SIG-M5 treated with dmso at 0.1 percent for 504 hours (cell line): ENCODE measurements around the gene MCAM.

ENCODE experiments used
- DNase-seq: peaks from one replicate; lab custom pipeline; 2025; ENCODE audit not compliant: unreplicated experiment; lab: John Stamatoyannopoulos, UW

Gene MCAM

GRCh38 chr11:119346605-119347004 is 29.7 kb upstream of the MCAM start, which contains the start of gene MFRP:
Gene MFRP, minus strand, starts transcription at chr11:119346705. Its CDS starts 192 bp downstream, at chr11:119346513.
- DNase-seq, result no peak

GRCh38 chr11:119345685-119346084 is 28.8 kb upstream of the MCAM start:
- no peak for DNase-seq

GRCh38 chr11:119344291-119345010 is 27.5 kb upstream of the MCAM start:
- DNase-seq, result no peak

- DNase-seq, result no peak
Observed at GRCh38 chr11:119343726-119344125, 26.8 kb upstream of the MCAM start.

GRCh38 chr11:119342362-119343130 is 25.6 kb upstream of the MCAM start:
- no peak for DNase-seq

GRCh38 chr11:119342023-119342300 is 25.0 kb upstream of the MCAM start:
- no peak for DNase-seq

GRCh38 chr11:119341222-119342022 is 24.5 kb upstream of the MCAM start:
- no peak for DNase-seq

- DNase-seq, result no peak
Observed at GRCh38 chr11:119340335-119341221, 23.6 kb upstream of the MCAM start, which contains the start of gene C1QTNF5. Gene C1QTNF5, minus strand, starts transcription at chr11:119340883. Its CDS starts 486 bp downstream, at chr11:119340397.

- no peak for DNase-seq
Observed at GRCh38 chr11:119339589-119340334, 22.8 kb upstream of the MCAM start.

- no peak for DNase-seq
Observed at GRCh38 chr11:119338965-119339588, 22.1 kb upstream of the MCAM start.

GRCh38 chr11:119338318-119338890 is 21.5 kb upstream of the MCAM start:
- DNase-seq, result peak; percentile 68

- DNase-seq, result no peak
Observed at GRCh38 chr11:119337581-119338317, 20.8 kb upstream of the MCAM start.

GRCh38 chr11:119336744-119337469 is 20.0 kb upstream of the MCAM start:
- DNase-seq, result no peak

GRCh38 chr11:119335655-119336543 is 19.0 kb upstream of the MCAM start:
- DNase-seq, result no peak

- no peak for DNase-seq
Observed at GRCh38 chr11:119335091-119335654, 18.2 kb upstream of the MCAM start.

GRCh38 chr11:119334174-119334930 is 17.4 kb upstream of the MCAM start, which contains the start of gene RNF26:
Gene RNF26, plus strand, starts transcription at chr11:119334527. Its CDS starts 596 bp downstream, at chr11:119335123.
- DNase-seq, result peak; percentile 97
